SK-N-SH (cell line): Measurements from ENCODE around the gene PDE2A. TPM values are rescaled to one million over a fixed set of nuclear protein-coding genes. Genes with fewer than 3 reads are reported as not detected.
A peak's percentile ranks its signal among the peaks of the same experiment; 100 is the strongest.

Source experiments
- CTCF ChIA-PET: fragments of 300-600, 350-600 bp; formaldehyde crosslinking; extraction: SDS; loops from one replicate; lab custom pipeline; 2021; lab: Yijun Ruan, JAX
- POLR2A ChIA-PET: fragments of 350-600 bp; sonication (Branson Sonifier 250); formaldehyde crosslinking; extraction: SDS; loops from one replicate; lab custom pipeline; 2020; ENCODE audit warnings: antibody characterized with exemption, inconsistent platforms; lab: Yijun Ruan, JAX
- DNase-seq: peaks from one replicate; pipeline ENCODE4 v3.0.0; 2012
- H2AFZ ChIP-seq: fragments of 200-600 bp; sonication (generic); 2 replicates; pipeline ENCODE4 v1.8.1; 2016; ENCODE audit warnings: antibody characterized with exemption, mild to moderate bottlenecking, low read depth
- H3F3A ChIP-seq: fragments of 200-600 bp; sonication (generic); replicated peaks from 2 replicates; pipeline ENCODE3; 2016; ENCODE audit warnings: antibody characterized with exemption, mild to moderate bottlenecking; ENCODE audit not compliant: insufficient read depth
- H3K27ac ChIP-seq, 2 experiments: fragments of 200-500 bp in 1 of 2; fragments of 200-600 bp in 1 of 2; sonication (Bioruptor generic) in 1 of 2; sonication (generic), shearing (Covaris generic) in 1 of 2; 2 replicates each; pipeline versions ENCODE4 v1.5.1 to v1.6.1; 2014 to 2016; ENCODE audit warnings: low read depth in 2 of 2, inconsistent platforms in 1 of 2, low read length in 1 of 2, mild to moderate bottlenecking in 1 of 2, mixed read lengths in 1 of 2
- H3K27me3 ChIP-seq: fragments of 200-600 bp; sonication (generic), shearing (Covaris generic); 2 replicates; pipeline ENCODE4 v1.6.1; 2016; ENCODE audit warnings: mixed run types; ENCODE audit not compliant: insufficient read depth
- H3K36me3 ChIP-seq, 2 experiments: fragments of 200-500 bp in 1 of 2; fragments of 200-600 bp in 1 of 2; sonication (Bioruptor generic) in 1 of 2; sonication (generic) in 1 of 2; replicated peaks in 1 of 2; 2 replicates each; pipeline versions ENCODE3 to v1.5.1; 2014 to 2016; ENCODE audit warnings: low read length in 1 of 2, mild to moderate bottlenecking in 1 of 2; ENCODE audit not compliant: insufficient read depth in 2 of 2, control insufficient read depth in 1 of 2
- H3K4me1 ChIP-seq, 2 experiments: fragments of 200-500 bp in 1 of 2; fragments of 200-600 bp in 1 of 2; sonication (Bioruptor generic) in 1 of 2; sonication (generic), shearing (Covaris generic) in 1 of 2; 2 replicates each; pipeline versions ENCODE4 v1.5.1 to v1.6.1; 2014 to 2016; ENCODE audit warnings: low read depth in 1 of 2, low read length in 1 of 2, mixed run types in 1 of 2; ENCODE audit not compliant: insufficient read depth in 2 of 2, control insufficient read depth in 1 of 2
- H3K4me2 ChIP-seq: fragments of 200-600 bp; sonication (generic), shearing (Covaris generic); 2 replicates; pipeline ENCODE4 v1.6.1; 2017; ENCODE audit warnings: mixed run types
- H3K4me3 ChIP-seq, 2 experiments: fragments of 200-500 bp in 1 of 2; fragments of 200-600 bp in 1 of 2; sonication (Bioruptor generic) in 1 of 2; sonication (generic), shearing (Covaris generic) in 1 of 2; 2 replicates each; pipeline versions ENCODE4 v1.5.1 to v1.8.1; 2014 to 2016; ENCODE audit warnings: low read depth in 2 of 2, inconsistent platforms in 1 of 2, low read length in 1 of 2, mild to moderate bottlenecking in 1 of 2, mixed read lengths in 1 of 2, moderate library complexity in 1 of 2
- H3K79me2 ChIP-seq: fragments of 200-600 bp; sonication (generic); 2 replicates; pipeline ENCODE4 v1.8.1; 2017; ENCODE audit warnings: mild to moderate bottlenecking; ENCODE audit not compliant: insufficient read depth
- H3K9ac ChIP-seq: fragments of 200-600 bp; sonication (generic); 2 replicates; pipeline ENCODE4 v1.6.1; 2017; ENCODE audit warnings: mixed run types
- H3K9me2 ChIP-seq: fragments of 200-600 bp; sonication (generic); 2 replicates; pipeline ENCODE4 v1.6.1; 2017; ENCODE audit warnings: mixed run types
- H3K9me3 ChIP-seq: fragments of 200-600 bp; sonication (generic); 2 replicates; pipeline ENCODE4 v1.6.1; 2017; ENCODE audit warnings: mixed run types, mild to moderate bottlenecking, moderate library complexity
- H4K20me1 ChIP-seq: fragments of 200-600 bp; sonication (generic); 2 replicates; pipeline ENCODE4 v1.6.1; 2017; ENCODE audit warnings: mild to moderate bottlenecking, mixed run types; ENCODE audit not compliant: insufficient read depth
- CHD2 ChIP-seq: fragments of 150-350 bp; IDR thresholded peaks from 2 replicates; pipeline ENCODE4 v1.6.1; 2018; ENCODE audit warnings: low read length; ENCODE audit not compliant: partially characterized antibody
- ELF1 ChIP-seq: IDR thresholded peaks from 2 replicates; pipeline ENCODE4 v1.4.0; 2012
- EP300 ChIP-seq, 2 experiments: IDR thresholded peaks; 2 replicates each; pipeline versions ENCODE4 v1.4.0 to v1.6.1; 2012; ENCODE audit warnings: borderline replicate concordance in 1 of 2, low read depth in 1 of 2, low read length in 1 of 2
- FOXJ3 ChIP-seq: sonication (generic); formaldehyde crosslinking; IDR thresholded peaks from 2 replicates; pipeline ENCODE4 v1.5.1; 2020; ENCODE audit warnings: mild to moderate bottlenecking, missing genetic modification reagents
- FOXM1 ChIP-seq: IDR thresholded peaks from 2 replicates; pipeline ENCODE4 v1.4.0; 2012; ENCODE audit warnings: low read depth, mild to moderate bottlenecking
- GABPA ChIP-seq: IDR thresholded peaks from 2 replicates; pipeline ENCODE4 v1.4.0; 2012; ENCODE audit warnings: low read depth, mild to moderate bottlenecking
- GATA2 ChIP-seq: sonication (generic); formaldehyde crosslinking; IDR thresholded peaks from 2 replicates; pipeline ENCODE4 v1.5.0; 2020; ENCODE audit warnings: mild to moderate bottlenecking, missing genetic modification reagents
- IRF3 ChIP-seq: fragments of 150-350 bp; IDR thresholded peaks from 2 replicates; pipeline ENCODE4 v1.6.1; 2016; ENCODE audit warnings: mild to moderate bottlenecking, low read depth, low read length
- JUND ChIP-seq: IDR thresholded peaks from 2 replicates; pipeline ENCODE4 v1.4.0; 2012
- MEF2A ChIP-seq: IDR thresholded peaks from 2 replicates; pipeline ENCODE4 v1.4.0; 2012; ENCODE audit warnings: low read depth, borderline replicate concordance
- MXI1 ChIP-seq: IDR thresholded peaks from 2 replicates; pipeline ENCODE4 v1.6.1; 2012; ENCODE audit warnings: mild to moderate bottlenecking, low read depth, low read length, improper control_type of control experiment
- NRF1 ChIP-seq: IDR thresholded peaks from 2 replicates; pipeline ENCODE4 v1.6.1; 2012; ENCODE audit warnings: low read depth, mild to moderate bottlenecking, low read length
- RXRA ChIP-seq: IDR thresholded peaks from 2 replicates; pipeline ENCODE4 v1.4.0; 2012; ENCODE audit warnings: low read depth, mild to moderate bottlenecking, borderline replicate concordance
- SMC3 ChIP-seq: IDR thresholded peaks from 2 replicates; pipeline ENCODE4 v1.6.1; 2012; ENCODE audit warnings: low read depth, low read length, improper control_type of control experiment
- TAF1 ChIP-seq: IDR thresholded peaks from 2 replicates; pipeline ENCODE4 v1.6.1; 2012; ENCODE audit warnings: low read depth, mild to moderate bottlenecking, low read length, moderate library complexity, borderline replicate concordance
- TCF12 ChIP-seq: IDR thresholded peaks from 2 replicates; pipeline ENCODE4 v1.4.0; 2012
- TEAD4 ChIP-seq: IDR thresholded peaks from 2 replicates; pipeline ENCODE4 v1.4.0; 2012; ENCODE audit warnings: mild to moderate bottlenecking, borderline replicate concordance; ENCODE audit not compliant: insufficient read depth
- YY1 ChIP-seq: IDR thresholded peaks from 2 replicates; pipeline ENCODE4 v1.4.0; 2012; ENCODE audit warnings: low read depth, mild to moderate bottlenecking
- WGBS: methylation state at CpG from one replicate; pipeline ENCODE4 v1.1.6; 2017; ENCODE audit warnings: low lambda C conversion rate; 5-methylcytosine and 5-hydroxymethylcytosine counted together
- polyA plus RNA-seq, 3 experiments: library from polyadenylated mRNA; depleted of rRNA; stranded (reverse); fragments of >200 nt; gene quantifications; 2 replicates each; pipeline ENCODE4 v1.2.3, GENCODE V29; 2012
- TF ChIP-seq, protein P1 (sequence below): IDR thresholded peaks from 2 replicates; pipeline ENCODE4 v1.4.0; 2012; ENCODE audit warnings: low read depth, borderline replicate concordance
- TF ChIP-seq, protein P2 (sequence below): IDR thresholded peaks from 2 replicates; pipeline ENCODE4 v1.4.0; 2012; ENCODE audit warnings: low read depth
- TF ChIP-seq, protein P3 (sequence below): IDR thresholded peaks from 2 replicates; pipeline ENCODE4; 2012
- TF ChIP-seq, protein P4 (sequence below): fragments of 200-600 bp; sonication (generic); IDR thresholded peaks from 2 replicates; pipeline ENCODE4 v1.6.1; 2017; ENCODE audit warnings: antibody characterized with exemption, mild to moderate bottlenecking, moderate library complexity

The PDE2A gene
- polyA plus RNA-seq, 1 of the 3 experiments (the other 2 are of a cell fraction), result 0.43 TPM

- TF ChIP-seq, protein P1, sequence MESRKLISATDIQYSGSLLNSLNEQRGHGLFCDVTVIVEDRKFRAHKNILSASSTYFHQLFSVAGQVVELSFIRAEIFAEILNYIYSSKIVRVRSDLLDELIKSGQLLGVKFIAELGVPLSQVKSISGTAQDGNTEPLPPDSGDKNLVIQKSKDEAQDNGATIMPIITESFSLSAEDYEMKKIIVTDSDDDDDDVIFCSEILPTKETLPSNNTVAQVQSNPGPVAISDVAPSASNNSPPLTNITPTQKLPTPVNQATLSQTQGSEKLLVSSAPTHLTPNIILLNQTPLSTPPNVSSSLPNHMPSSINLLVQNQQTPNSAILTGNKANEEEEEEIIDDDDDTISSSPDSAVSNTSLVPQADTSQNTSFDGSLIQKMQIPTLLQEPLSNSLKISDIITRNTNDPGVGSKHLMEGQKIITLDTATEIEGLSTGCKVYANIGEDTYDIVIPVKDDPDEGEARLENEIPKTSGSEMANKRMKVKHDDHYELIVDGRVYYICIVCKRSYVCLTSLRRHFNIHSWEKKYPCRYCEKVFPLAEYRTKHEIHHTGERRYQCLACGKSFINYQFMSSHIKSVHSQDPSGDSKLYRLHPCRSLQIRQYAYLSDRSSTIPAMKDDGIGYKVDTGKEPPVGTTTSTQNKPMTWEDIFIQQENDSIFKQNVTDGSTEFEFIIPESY, result no peak
- no peak for TF ChIP-seq TCF12
- no peak for TF ChIP-seq NRF1
- TF ChIP-seq TAF1, result peak; percentile 73; the same call in 1 of the 2 replicates
- peak; percentile 38; the same call in 1 of the 2 replicates for TF ChIP-seq IRF3
- TF ChIP-seq ELF1, result peak; percentile 83
- peak; percentile 33 for TF ChIP-seq CHD2
- TF ChIP-seq, protein P2, sequence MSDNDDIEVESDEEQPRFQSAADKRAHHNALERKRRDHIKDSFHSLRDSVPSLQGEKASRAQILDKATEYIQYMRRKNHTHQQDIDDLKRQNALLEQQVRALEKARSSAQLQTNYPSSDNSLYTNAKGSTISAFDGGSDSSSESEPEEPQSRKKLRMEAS, result peak; percentile 41; the same call in 1 of the 2 replicates
- TF ChIP-seq EP300 (IDR thresholded peaks at IDR 0.05; ENCODE audit: borderline replicate concordance in 1 of 2, low read depth in 1 of 2, low read length in 1 of 2), result no peak
- TF ChIP-seq MEF2A, result no peak
Observed at GRCh38 chr11:72722050-72722748, 48.0 kb upstream of the PDE2A start (continued).

DNA sequence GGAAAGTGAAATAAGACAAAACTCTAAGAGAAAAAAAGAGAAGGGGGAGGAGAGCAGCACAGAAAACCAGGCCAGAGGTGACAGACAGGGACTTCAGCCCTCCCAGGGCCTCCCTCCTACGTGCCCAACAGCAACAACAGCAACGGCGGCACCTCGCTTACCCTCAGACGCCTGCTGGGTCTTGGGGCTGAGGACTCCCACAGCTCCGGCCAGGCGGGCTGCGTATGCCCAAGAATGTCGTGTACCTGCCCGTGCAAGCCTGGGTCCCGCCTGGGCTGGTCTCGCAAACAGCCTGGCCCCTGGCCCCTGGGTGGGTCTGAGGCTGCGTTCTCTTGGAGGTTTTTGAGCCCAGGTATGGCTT lies 47.4 kb upstream of the PDE2A start:
- no peaks in the 10 kb centered on the region for H3K9me3 ChIP-seq
- WGBS, result 61% methylated on average over 3 of the region's 13 CpGs
- no peaks in the 10 kb centered on the region for H3F3A ChIP-seq
- peak overlapping the region; percentile 65 to 96 for H3K27ac ChIP-seq
- H3K9ac ChIP-seq, result peak overlapping the region; percentile 65
- H3K4me3 ChIP-seq, result peak overlapping the region; percentile 50 to 65
- peak overlapping the region; percentile 61; the same call in 1 of the 2 replicates for H2AFZ ChIP-seq
- ChIA-PET CTCF (interaction anchor here (1.2 to 18.2 kb wide), 8 partner anchors 13 to 456 kb away, joined by 3 to 198 read pairs (median 5); partner anchors contain the start of gene STARD10), POLR2A (interaction anchor here (0.9 kb wide), 1 partner anchor 64 kb away, joined by 5 read pairs; no protein-coding TSS in a partner anchor)
- peaks cover 61% of the 10 kb centered on the region for H3K79me2 ChIP-seq
- no peaks in the 10 kb centered on the region for H3K9me2 ChIP-seq
- no peaks in the 10 kb centered on the region for H3K27me3 ChIP-seq
- peaks cover 24% of the 10 kb centered on the region for H4K20me1 ChIP-seq
- DNase-seq, result no peak
- peak overlapping the region; percentile 96 for H3K4me2 ChIP-seq
- peaks cover 13 to 58% of the 10 kb centered on the region in 2 experiments for H3K4me1 ChIP-seq
- peaks cover 0 to 4% of the 10 kb centered on the region in 2 experiments for H3K36me3 ChIP-seq
- TF ChIP-seq SMC3, result no peak
- no peak for TF ChIP-seq RXRA
- TF ChIP-seq JUND, result no peak
- TF ChIP-seq, protein P3, sequence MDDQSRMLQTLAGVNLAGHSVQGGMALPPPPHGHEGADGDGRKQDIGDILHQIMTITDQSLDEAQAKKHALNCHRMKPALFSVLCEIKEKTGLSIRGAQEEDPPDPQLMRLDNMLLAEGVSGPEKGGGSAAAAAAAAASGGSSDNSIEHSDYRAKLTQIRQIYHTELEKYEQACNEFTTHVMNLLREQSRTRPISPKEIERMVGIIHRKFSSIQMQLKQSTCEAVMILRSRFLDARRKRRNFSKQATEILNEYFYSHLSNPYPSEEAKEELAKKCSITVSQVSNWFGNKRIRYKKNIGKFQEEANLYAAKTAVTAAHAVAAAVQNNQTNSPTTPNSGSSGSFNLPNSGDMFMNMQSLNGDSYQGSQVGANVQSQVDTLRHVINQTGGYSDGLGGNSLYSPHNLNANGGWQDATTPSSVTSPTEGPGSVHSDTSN, result no peak
- no peak for TF ChIP-seq CHD2
- no peak for TF ChIP-seq GABPA
- TF ChIP-seq GATA2 (CRISPR knock-in tag), result no peak
- TF ChIP-seq MXI1, result no peak
- no peak for TF ChIP-seq TEAD4
- TF ChIP-seq, protein P1, result no peak
- TF ChIP-seq YY1, result no peak
- no peak for TF ChIP-seq FOXJ3
- TF ChIP-seq, protein P4, sequence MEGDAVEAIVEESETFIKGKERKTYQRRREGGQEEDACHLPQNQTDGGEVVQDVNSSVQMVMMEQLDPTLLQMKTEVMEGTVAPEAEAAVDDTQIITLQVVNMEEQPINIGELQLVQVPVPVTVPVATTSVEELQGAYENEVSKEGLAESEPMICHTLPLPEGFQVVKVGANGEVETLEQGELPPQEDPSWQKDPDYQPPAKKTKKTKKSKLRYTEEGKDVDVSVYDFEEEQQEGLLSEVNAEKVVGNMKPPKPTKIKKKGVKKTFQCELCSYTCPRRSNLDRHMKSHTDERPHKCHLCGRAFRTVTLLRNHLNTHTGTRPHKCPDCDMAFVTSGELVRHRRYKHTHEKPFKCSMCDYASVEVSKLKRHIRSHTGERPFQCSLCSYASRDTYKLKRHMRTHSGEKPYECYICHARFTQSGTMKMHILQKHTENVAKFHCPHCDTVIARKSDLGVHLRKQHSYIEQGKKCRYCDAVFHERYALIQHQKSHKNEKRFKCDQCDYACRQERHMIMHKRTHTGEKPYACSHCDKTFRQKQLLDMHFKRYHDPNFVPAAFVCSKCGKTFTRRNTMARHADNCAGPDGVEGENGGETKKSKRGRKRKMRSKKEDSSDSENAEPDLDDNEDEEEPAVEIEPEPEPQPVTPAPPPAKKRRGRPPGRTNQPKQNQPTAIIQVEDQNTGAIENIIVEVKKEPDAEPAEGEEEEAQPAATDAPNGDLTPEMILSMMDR, result no peak
- no peak for TF ChIP-seq FOXM1
- no peak for TF ChIP-seq EP300 (IDR thresholded peaks at IDR 0.05; ENCODE audit: borderline replicate concordance in 1 of 2, low read depth in 1 of 2, low read length in 1 of 2)
